ENCODE data around the gene PTPRZ1.

The PTPRZ1 gene

GRCh38 chr7:122068999-122069398, 196.0 kb downstream of the PTPRZ1 start:
- DNase-seq (ENCODE audit: low read depth), result no peak
- no peak for TF ChIP-seq CTCF (IDR thresholded peaks at IDR 0.05; ENCODE audit: low read depth, low read length, missing control alignments)

GRCh38 chr7:122070062-122070461, 197.1 kb downstream of the PTPRZ1 start:
- TF ChIP-seq CTCF (IDR thresholded peaks at IDR 0.05; ENCODE audit: low read depth, low read length, missing control alignments), result no peak
- H3K4me3 ChIP-seq (ENCODE audit: low read depth, low read length), result no peak overlapping the region
- DNase-seq (ENCODE audit: low read depth), result no peak

More at GRCh38 chr7:122068999-122069398, 196.0 kb downstream of the PTPRZ1 start:
- H3K4me3 ChIP-seq (ENCODE audit: low read depth, low read length), result no peak overlapping the region

- no peak for TF ChIP-seq CTCF (IDR thresholded peaks at IDR 0.05; ENCODE audit: low read depth, low read length, missing control alignments)
- H3K4me3 ChIP-seq (ENCODE audit: low read depth, low read length), result no peak overlapping the region
- DNase-seq (ENCODE audit: low read depth), result no peak
Measured at GRCh38 chr7:122070834-122071233, 197.9 kb downstream of the PTPRZ1 start.

GRCh38 chr7:122072272-122072671, 199.3 kb downstream of the PTPRZ1 start:
- no peak overlapping the region for H3K4me3 ChIP-seq (ENCODE audit: low read depth, low read length)
- DNase-seq (ENCODE audit: low read depth), result no peak
- no peak for TF ChIP-seq CTCF (IDR thresholded peaks at IDR 0.05; ENCODE audit: low read depth, low read length, missing control alignments)

- no peak for TF ChIP-seq CTCF (IDR thresholded peaks at IDR 0.05; ENCODE audit: low read depth, low read length, missing control alignments)
- DNase-seq (ENCODE audit: low read depth), result no peak
- H3K4me3 ChIP-seq (ENCODE audit: low read depth, low read length), result no peak overlapping the region
Measured at GRCh38 chr7:122072924-122073599, 200.1 kb downstream of the PTPRZ1 start.

- no peak for TF ChIP-seq CTCF (IDR thresholded peaks at IDR 0.05; ENCODE audit: low read depth, low read length, missing control alignments)
- DNase-seq (ENCODE audit: low read depth), result no peak
- H3K4me3 ChIP-seq (ENCODE audit: low read depth, low read length), result no peak overlapping the region
Measured at GRCh38 chr7:122073635-122074034, 200.7 kb downstream of the PTPRZ1 start.

GRCh38 chr7:122082160-122082559, 209.2 kb downstream of the PTPRZ1 start:
- TF ChIP-seq CTCF (IDR thresholded peaks at IDR 0.05; ENCODE audit: low read depth, low read length, missing control alignments), result no peak
- no peak for DNase-seq (ENCODE audit: low read depth)
- H3K4me3 ChIP-seq (ENCODE audit: low read depth, low read length), result no peak overlapping the region

Data from GM12864 (cell line).